Calu3 (cell line): Measurements from ENCODE around the gene BSPH1. TPM values are rescaled to one million over a fixed set of nuclear protein-coding genes. Genes with fewer than 3 reads are reported as not detected.
"Not testable (repeated sequence)": the region's sequence is repeated elsewhere in the genome, so short reads cannot be mapped to it uniquely, and the experiment has no call there.

ENCODE experiments used
- BruUV-seq: library from RNA; stranded (reverse); fragments of 400-500 nt; replicated peaks from 2 replicates; lab custom pipeline; 2021; lab: Mats Ljungman, UMichigan
- CTCF ChIA-PET: fragments of 300-600 bp; sonication (Branson Sonifier 250); formaldehyde crosslinking; loops from one replicate; lab custom pipeline; 2022; ENCODE audit warnings: antibody characterized with exemption; lab: Charles Lee
- DNase-seq: peaks from one replicate; pipeline ENCODE4 v3.0.0; 2022
- H3K27ac Mint-ChIP-seq: one replicate; pipeline ENCODE4 v1.8.0; 2022; ENCODE audit warnings: mixed read lengths; ENCODE audit not compliant: unreplicated experiment
- H3K27me3 Mint-ChIP-seq: one replicate; pipeline ENCODE4 v1.8.0; 2022; ENCODE audit warnings: mixed read lengths; ENCODE audit not compliant: unreplicated experiment
- H3K36me3 Mint-ChIP-seq: one replicate; pipeline ENCODE4 v1.8.0; 2022; ENCODE audit warnings: mild to moderate bottlenecking, moderate library complexity, mixed read lengths; ENCODE audit not compliant: insufficient read depth, unreplicated experiment
- H3K4me1 Mint-ChIP-seq: one replicate; pipeline ENCODE4 v1.8.0; 2022; ENCODE audit warnings: mild to moderate bottlenecking, low read depth, mixed read lengths; ENCODE audit not compliant: unreplicated experiment
- H3K4me3 Mint-ChIP-seq: one replicate; pipeline ENCODE4 v1.8.0; 2022; ENCODE audit warnings: mild to moderate bottlenecking, low read depth, moderate library complexity, mixed read lengths; ENCODE audit not compliant: unreplicated experiment
- H3K9me3 Mint-ChIP-seq: one replicate; pipeline ENCODE4 v1.8.0; 2022; ENCODE audit warnings: low read depth, mixed read lengths; ENCODE audit not compliant: unreplicated experiment
- CTCF ChIP-seq: fragments of 200-600 bp; IDR thresholded peaks from one replicate; pipeline ENCODE4 v1.8.0; 2022; ENCODE audit warnings: antibody characterized with exemption; ENCODE audit not compliant: unreplicated experiment
- intact Hi-C: fragments of 100-400 bp; cut with micrococcal nuclease; formaldehyde crosslinking; loops from one replicate; pipeline ENCODE4 v1.10.0; 2022; ENCODE audit not compliant: unreplicated experiment
- total RNA-seq: library from RNA; stranded (reverse); gene quantifications from 2 replicates; pipeline ENCODE4 v1.2.3, GENCODE V29; 2022

The BSPH1 gene
- total RNA-seq, 1 experiment from 2014 or later, result not detected

DNA sequence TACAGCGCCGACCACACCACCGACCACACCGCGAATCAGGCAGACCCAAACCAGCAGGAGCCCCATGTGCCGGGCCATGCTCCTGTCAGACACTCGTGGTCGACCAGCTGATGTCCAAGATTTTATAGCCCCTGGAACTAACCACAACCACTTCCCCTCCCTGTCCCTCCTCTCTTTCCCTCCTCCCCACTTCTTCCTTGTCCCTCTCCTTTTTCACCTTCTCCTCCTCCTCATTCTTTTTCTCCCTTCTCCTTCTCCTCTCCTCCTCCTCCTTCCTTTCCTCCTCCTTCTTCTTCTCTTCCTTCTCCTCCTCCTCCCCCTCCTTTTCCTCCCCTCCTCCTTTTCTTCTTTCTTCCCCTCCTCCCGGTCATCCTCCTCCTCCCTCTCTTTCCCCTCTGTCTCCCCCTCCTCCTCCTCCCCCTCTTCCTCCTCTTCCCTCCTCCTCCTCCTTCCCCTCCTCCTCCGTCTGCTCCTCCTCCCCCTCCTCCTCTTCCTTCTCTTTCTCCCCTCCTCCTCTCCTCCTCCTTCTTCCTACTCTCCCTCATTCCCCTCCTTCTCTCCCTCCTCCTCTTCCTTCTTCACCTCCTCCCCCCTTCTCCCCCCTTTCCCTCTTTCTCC is 670 bp downstream of the BSPH1 start:
- Mint-ChIP-seq H3K27me3 (peaks cover 86% of the 10 kb centered on the region), H3K36me3 (no peaks in the 10 kb centered on the region), H3K9me3 (peaks cover 5% of the 10 kb centered on the region), H3K27ac (no peak overlapping the region), H3K4me1 (no peaks in the 10 kb centered on the region), H3K4me3 (no peak overlapping the region)
- CTCF ChIA-PET, result no interaction called here
- no peak for DNase-seq
- intact Hi-C loops, result no loop called here
- no TSS peak for BruUV-seq
- TF ChIP-seq CTCF, result no peak

- Mint-ChIP-seq H3K27ac (no peak overlapping the region), H3K4me1 (no peaks in the 10 kb centered on the region), H3K27me3 (peaks cover 72% of the 10 kb centered on the region), H3K36me3 (no peaks in the 10 kb centered on the region), H3K4me3 (no peak overlapping the region), H3K9me3 (peaks cover 4% of the 10 kb centered on the region)
- CTCF ChIA-PET, result interaction anchor here (0.5 to 1.2 kb wide), 3 partner anchors 128 to 594 kb away, joined by 4 to 6 read pairs (median 5); no protein-coding TSS in a partner anchor
- no peak for TF ChIP-seq CTCF
- intact Hi-C loops, result no loop called here
- no TSS peak for BruUV-seq
- no peak for DNase-seq
Measured at GRCh38 chr19:47973529-47973928, 18.4 kb downstream of the BSPH1 start.

- DNase-seq, CTCF ChIA-PET, H3K27ac Mint-ChIP-seq: not testable (repeated sequence)
Measured at GRCh38 chr19:47955936-47956335, 36.0 kb downstream of the BSPH1 start.

GRCh38 chr19:47952132-47952531 is 39.8 kb downstream of the BSPH1 start:
- H3K27ac Mint-ChIP-seq, H3K27me3 Mint-ChIP-seq, DNase-seq, H3K4me3 Mint-ChIP-seq, BruUV-seq, H3K9me3 Mint-ChIP-seq, H3K36me3 Mint-ChIP-seq, H3K4me1 Mint-ChIP-seq, intact Hi-C loops, CTCF ChIA-PET: not testable (repeated sequence)

More at GRCh38 chr19:47955936-47956335, 36.0 kb downstream of the BSPH1 start:
- BruUV-seq, H3K9me3 Mint-ChIP-seq, H3K4me3 Mint-ChIP-seq, intact Hi-C loops, H3K36me3 Mint-ChIP-seq, H3K4me1 Mint-ChIP-seq: not testable (repeated sequence)
- peaks cover 17% of the 10 kb centered on the region for H3K27me3 Mint-ChIP-seq

- DNase-seq, result not testable (repeated sequence)
- TF ChIP-seq CTCF, result peak; percentile 77
Measured at GRCh38 chr19:47949852-47950521, 42.0 kb downstream of the BSPH1 start.

GRCh38 chr19:47928581-47928980 is 63.4 kb downstream of the BSPH1 start:
- BruUV-seq, H3K4me1 Mint-ChIP-seq, H3K27ac Mint-ChIP-seq, CTCF ChIA-PET, intact Hi-C loops, H3K36me3 Mint-ChIP-seq, H3K27me3 Mint-ChIP-seq, H3K4me3 Mint-ChIP-seq, DNase-seq, H3K9me3 Mint-ChIP-seq: not testable (repeated sequence)

More at GRCh38 chr19:47949852-47950521, 42.0 kb downstream of the BSPH1 start:
- H3K9me3 Mint-ChIP-seq, CTCF ChIA-PET, H3K27ac Mint-ChIP-seq, BruUV-seq, H3K4me1 Mint-ChIP-seq, H3K36me3 Mint-ChIP-seq, H3K27me3 Mint-ChIP-seq, H3K4me3 Mint-ChIP-seq, intact Hi-C loops: not testable (repeated sequence)
